NAMALWA (cell line): Measurements from ENCODE around the gene DZIP1L.
A peak's percentile ranks its signal among the peaks of the same experiment; 100 is the strongest.
"Not testable (repeated sequence)": the region's sequence is repeated elsewhere in the genome, so short reads cannot be mapped to it uniquely, and the experiment has no call there.

Source experiments
- DNase-seq: peaks from one replicate; pipeline ENCODE4 v3.0.0-alpha.2; 2015; ENCODE audit warnings: low spot score

DZIP1L gene

DNA sequence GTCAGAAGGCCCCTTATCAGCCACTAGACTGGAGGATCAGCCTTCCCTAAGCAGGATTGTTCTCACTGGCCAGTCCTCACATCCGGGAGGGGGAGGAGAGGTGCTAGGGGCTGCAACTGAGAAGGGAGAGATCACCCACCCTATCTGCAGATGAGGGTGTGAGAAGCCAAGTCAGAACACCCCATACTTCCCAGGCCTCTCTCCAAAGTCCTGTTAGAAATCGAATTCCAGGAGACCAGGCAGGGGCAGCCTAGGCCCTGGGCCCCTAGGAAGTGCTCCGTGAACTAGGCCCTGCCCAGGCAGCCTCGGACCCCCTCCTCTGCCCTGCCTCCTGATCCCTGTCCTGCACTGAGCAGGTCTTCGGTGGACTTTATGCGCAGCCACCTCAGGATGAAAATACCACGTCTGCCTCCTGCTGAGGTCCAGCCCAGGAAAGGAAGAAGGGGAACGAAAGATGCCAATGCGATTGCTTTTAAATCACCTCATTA, 933 bp downstream of the DZIP1L start:
- no peak for DNase-seq

DNA sequence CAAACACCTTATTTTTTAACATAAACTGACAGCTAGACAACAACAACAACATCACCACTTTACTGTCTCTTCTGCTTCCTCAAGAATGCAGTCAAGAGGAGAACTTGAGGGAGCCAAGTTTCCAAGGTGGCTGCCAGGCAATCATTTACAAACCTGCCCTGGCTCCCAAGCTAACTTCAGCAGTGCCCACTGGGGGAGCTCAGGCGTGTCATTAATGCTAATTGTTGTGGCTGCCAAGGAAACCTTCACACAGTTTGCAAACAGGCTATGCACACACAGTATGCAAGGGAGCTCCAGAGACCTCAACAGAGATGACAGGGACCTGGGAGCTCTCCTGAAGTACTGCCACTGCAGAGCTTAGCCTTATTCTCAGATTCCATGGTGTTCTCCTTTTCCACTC, 2.1 kb downstream of the DZIP1L start:
- peak; percentile 20 for DNase-seq

DNA sequence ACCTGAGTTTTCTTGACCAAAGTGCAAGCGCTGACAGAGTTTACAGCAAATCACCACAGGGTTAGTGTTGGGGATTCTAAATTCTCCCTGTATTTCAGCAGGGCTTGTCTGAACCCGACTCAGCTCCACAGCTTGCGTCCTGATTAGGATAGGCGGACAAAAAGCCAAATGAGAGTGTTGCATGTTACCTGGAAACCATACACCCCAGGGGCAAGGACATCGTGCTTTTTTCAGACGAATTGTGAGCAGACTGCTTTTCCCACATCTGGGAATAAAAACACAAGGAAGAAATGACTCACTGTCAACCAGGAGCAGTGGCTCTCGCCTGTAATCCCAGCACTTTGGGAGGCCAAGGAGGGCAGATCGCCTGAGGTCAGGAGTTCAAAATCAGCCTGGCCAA, 3.0 kb downstream of the DZIP1L start:
- DNase-seq: no peak

DNA sequence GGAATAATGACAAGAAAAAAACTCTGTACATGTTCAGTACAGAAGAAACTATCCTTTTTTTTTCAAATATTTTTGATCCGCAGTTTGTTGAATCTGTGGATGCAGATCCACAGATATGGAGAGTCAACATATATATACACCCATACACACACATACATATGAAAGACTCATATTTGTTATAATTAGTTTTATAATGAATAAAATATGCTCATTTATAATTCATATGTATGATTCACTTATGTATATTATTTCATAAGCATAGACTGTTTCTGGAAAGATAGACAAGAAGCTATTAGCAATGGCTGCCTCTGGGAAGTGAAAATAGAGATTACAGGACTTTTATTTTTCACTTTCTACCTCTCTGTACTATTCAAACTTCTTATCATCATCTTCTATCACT, 9.8 kb downstream of the DZIP1L start:
- DNase-seq: no peak

DNA sequence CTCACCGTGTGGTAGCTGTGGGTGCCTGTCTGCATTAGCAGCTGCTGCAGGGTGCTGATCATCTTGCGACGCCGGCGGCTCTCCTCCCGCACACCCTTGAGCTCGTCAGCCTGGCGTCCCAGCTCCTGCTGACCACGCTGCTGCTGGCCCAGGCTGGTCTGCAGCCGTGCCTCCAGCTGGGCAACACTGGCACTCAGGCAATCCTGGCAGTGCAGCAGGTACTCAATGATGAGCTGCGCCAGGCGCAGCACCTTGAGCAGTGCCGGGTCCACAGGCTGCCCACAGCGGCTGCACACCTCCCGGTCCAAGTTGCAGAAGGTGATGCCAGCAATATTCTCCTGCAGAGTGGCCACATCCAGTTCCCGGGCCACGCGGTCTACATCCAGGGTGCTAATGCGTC, 11.9 kb downstream of the DZIP1L start:
- DNase-seq: no peak

DNA sequence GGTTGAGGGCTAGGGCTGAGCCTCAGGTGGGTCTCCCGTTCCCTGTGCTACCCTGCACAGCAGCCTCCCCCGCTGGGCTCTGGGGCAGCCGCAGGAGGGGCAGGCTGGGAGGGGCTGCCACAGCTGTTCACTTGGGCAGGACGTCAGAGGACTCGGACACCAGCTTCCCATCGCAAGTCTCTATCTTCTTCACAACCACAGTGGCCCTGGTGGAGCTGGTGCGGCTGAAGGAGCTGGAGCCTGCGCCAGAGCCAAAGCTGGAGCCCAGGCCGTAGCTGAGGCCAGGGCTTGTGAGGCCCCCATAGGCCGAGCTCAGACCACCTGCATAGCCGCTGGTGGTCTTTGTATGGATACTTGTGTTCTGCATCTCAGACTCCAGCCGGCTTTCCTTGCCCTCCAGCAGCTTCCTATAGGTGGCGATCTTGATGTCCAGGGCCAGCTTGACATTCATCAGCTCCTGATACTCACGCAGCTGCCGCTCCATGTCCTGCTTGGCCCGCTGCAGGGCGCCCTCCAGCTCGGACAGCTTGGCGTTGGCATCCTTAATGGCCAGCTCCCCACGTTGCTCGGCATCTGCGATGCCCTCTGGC, 14.0 kb downstream of the DZIP1L start:
- not testable (repeated sequence) for DNase-seq

DNA sequence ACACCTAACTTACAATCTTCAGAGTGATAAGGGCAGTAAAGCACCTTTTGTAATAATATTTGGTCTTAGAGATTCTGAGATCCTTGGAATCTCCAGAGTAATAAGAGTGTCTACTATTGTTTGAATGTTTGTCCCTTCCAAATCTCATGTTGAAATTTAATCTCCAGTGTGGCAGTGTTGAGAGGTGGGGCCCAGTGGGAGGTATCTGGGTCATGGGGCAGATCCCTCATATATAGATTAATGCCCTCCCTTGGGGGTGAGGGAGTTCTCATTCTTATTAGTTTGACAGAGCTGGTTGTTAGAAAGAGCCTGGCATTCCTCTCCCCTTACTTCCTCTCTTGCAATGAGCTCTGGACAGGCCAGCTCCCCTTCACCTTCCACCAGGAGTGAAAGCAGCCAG, 16.0 kb downstream of the DZIP1L start:
- DNase-seq: no peak

DNA sequence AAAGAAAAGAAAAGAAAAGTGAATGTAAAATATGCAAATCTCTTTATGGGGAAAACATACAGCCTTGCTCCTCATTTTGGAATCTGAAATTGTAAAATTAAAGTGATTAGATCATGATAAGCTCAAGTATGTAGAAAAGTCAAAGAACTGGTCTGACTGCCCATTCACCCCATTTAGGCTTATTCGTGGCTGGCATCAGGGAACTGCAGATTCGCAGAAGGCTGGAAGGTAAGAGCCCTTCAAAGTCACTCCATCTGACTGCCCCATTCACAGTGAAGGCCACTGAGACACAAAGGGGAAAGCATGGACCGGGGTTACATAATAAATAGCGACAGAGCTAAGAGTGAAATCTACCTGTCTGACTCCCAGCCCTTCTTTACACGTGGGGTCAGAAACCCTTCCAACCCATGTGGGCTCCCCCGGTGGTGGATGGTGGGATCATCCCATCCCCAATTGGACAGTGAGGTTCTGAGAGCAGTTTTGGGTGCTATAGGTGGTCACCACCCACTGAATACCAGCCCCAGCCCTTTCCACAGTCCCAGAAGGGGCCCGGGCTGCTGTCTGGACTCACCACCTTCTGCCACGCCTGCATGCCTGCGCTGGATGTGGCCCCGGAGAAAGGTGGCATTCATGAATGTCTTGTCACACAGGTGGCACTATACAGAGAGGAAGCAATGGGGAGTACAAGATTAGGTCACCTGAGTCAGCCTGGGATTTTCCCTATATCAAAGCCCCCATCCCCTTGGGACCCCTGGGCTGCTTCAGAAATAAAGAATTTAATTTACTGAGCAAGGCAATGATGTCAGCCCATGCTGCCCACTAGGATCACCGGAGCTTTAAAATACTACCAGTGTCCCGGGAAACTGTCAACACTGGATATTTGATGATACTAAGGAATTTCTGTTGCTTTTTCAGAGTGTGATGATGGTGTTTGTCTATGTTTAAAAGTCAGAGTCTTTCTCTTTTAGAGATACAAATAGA, 17.9 kb downstream of the DZIP1L start:
- DNase-seq: peak; percentile 48

DNA sequence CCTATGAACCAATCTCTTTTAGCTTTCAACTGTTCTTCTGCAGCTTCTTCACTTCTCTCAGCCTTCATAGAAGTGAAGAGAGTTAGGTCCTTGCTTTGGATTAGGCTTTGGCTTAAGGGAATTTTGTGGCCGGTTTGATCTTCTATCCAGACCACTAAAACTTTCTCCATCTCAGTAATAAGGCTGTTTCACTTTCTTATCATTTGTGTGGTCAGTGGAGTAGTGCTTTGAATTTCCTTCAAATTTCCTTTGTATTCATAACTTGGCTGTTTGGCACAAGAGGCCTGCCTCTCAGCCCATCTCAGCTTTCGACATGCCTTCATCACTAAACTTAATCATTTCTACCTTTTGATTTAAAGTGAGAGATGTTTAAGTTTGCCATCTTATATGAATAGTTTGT, 21.7 kb downstream of the DZIP1L start:
- no peak for DNase-seq

DNA sequence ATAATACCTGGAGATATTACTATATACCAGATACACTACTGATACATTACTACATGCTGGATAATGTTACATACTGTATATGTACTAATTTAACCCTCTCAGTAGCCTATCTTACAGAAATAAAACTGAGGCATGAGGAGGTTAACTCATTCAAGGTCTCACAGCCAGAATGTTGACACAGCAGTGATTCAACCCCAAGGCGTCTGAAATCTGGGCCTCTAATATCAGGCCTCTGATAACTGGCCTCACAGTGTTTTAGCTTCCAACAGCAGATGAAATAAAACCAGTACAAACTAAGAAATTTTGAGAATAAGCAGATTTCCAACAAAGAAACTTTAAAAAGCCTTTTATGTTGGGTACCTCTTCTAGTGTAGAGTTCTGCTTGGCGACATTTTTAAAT, 23.4 kb downstream of the DZIP1L start:
- no peak for DNase-seq

DNA sequence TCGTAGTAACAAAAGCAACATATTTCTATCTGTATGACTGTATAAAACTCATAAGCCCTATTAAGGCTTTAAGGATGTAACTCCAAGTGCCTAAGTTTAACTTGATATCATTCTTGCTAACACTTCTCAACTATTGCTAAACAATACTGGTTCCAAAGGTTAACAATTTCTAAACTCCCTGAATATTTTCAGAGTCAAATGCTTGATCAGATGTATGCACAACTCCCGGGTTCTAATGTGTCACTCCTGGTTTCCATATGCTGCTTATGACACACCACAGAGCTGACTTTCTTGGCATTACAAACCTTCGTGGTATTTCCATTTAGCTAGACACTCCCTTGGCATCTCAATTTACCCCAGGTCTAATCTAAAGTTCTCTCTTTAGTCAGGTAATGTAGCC, 26.3 kb downstream of the DZIP1L start:
- DNase-seq: no peak

DNA sequence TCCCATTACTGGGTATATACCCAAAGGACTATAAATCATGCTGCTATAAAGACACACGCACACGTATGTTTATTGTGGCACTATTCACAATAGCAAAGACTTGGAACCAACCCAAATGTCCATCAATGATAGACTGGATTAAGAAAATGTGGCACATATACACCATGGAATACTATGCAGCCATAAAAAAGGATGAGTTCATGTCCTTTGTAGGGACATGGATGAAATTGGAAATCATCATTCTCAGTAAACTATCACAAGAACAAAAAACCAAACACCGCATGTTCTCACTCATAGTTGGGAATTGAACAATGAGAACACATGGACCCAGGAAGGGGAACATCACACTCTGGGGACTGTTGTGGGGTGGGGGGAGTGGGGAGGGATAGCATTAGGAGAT, 29.7 kb downstream of the DZIP1L start:
- DNase-seq: not testable (repeated sequence)

DNA sequence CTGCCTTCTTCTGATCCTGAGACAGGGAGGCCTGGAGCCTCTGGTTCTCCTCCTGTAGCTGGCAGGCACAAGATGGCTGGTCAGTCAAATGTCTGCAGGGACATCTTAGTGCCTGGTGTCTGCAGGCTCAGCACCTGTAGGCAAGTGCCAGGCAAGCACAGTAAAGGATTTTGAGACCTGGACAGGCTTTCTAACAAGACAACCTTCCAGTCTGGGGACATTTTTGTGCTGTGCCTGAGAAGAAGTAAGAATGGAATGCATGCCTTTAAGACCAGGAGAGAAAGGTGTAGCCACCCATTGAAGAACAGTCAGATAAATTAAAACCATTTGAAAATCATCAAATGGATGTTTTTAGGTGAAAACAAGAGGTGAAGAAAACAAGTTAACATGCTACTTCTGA, 31.2 kb downstream of the DZIP1L start:
- no peak for DNase-seq

DNA sequence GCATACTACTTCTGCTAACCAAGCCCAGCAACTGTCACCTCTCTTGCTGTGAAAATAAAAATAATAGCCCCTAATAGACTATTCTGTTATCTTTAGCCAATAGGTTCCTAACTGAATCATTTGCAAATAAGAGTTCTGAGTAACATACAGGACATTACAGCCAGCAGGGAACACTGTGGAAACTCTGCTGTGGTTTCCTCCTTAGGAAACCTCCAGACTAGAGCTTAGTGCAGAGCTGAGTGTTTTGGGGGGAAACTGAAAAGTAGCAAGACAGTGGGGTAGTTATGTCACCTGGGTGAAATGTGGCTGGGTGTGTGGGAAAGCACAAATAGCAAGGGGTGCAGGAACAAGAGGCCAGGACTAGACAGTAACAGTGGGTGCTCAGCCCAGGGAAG, 32.4 kb downstream of the DZIP1L start:
- DNase-seq: no peak

DNA sequence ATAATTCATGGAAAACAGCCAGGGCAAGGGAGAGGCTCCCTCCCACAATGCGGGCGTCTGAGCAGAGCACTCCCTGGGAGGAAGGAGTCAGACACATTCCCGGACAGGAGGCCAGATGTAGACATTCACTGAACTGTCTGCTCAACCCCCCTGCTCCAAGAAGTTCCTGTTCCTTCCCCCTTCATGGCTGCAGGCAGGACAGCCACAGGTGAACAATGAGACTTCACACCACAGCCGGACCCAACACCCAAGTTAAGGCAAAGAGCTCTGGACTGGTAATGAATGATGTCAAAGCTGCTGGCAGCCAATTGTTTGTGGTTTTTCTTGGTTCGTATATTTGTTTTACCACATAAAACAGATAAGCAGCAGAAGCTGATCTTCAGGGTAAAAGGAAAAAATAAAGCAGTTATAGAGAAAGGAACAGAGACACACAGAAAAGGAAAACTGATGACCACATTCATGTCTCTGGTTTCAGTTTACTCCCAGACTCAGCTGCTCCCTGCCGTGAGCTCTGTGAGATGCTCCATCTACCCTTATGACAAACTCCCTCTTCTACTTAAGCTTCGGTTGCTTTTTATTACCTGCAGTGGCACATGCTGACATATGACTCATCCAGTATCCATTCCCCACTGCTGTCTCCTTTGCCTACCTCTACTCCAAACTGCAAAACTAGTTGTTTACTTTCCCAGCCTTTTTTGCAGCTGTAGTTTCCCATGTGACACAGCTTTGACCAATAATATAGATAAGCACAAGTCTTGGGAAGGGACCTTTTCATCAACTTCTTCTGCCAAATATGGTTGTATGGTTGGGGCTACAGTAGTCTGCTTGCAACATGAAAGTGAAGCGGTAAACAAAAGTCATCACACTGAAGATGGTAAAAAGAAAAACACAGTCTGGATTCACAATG, 33.1 kb downstream of the DZIP1L start:
- DNase-seq: no peak

DNA sequence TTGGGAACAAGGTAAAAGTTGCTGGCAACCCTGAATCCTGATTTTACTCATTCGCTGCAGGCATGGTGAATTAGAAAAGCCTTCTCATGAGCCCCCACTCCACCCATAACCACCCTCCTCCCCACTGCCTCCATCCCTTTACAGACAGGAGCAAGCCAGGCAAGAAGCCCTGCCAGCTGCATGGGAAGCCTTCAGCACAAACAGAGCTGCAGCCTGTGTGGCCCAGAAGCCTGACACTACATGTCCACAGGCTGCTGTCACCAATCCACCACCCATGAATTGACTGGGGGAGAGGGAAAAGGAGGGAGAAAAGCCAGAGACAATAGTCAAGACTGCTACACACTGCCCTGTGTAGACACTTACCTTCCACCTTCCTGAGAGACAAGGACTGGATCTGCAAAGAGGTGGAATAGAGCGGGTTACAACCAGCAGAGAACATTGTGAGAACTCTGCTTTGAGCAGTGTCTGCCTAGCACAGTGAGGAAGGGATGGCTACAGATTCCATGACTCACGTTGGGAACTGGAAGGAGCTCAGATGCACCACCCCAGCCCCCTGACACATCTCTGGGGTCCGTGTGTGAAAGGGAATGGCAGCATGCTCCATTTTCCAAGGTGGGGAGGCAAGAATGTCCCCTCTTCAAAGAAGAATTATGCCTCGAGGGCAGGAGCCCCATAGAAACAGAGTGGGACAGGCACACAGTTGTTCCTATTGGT, 33.9 kb downstream of the DZIP1L start:
- DNase-seq: no peak

DNA sequence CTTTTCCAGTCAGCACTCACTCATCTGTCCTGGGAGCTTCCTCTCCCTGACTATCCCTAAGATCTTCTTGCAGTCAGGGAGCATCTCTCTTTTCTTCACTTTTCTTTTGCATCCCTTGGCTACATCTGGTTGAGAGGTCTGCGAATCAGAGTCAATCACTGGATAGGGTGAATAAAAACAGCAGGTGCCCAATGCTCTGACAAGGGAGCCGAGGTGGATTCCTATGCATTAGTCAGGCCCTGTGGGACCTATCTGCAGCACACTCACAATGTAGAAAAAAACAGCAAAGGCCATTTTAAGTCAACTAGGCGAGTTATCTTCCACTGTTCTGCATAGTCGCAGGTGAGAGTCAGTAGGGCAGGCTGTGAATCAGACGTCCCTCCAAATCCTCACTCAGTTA, 35.5 kb downstream of the DZIP1L start:
- DNase-seq: no peak

DNA sequence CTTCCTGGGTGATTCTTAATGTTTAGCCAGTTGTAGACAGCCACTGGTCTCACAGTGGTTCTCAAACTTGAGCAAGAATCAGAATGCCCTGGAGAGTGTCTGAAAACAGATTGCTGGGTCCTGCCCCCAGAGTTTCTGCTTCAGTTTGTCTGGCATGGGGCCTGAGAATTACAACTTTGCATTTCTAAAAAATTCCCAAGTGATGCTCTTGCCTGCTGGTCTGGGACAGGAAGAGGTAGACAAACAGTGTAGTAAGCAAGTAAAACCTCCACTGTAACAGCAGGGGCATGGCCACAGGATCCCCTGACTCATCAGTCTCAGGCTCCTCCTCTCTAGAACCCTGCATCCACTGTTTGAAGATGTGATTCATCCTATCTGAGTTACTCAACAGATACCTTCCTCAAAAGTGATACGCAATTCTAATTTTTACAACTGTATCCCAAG, 36.5 kb downstream of the DZIP1L start:
- no peak for DNase-seq

DNA sequence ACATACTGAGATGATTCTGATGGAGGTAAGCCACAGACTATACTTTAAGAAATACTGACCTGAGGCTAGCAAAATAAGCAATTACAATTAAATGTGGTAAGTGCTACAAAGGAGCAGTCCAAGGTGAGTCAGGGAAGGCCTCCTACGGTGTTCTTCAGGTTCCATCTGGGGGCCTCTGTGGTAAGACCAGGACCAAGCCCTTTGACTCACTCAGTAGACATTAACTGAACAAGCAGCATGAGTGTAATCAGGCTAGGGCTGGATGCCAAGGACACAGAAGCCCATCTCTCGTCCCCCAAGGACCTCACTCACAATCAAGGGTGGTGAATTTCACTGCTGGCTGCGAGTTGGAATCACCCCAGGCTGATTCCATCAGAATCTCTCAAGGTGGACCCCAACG, 37.3 kb downstream of the DZIP1L start:
- DNase-seq: no peak

DNA sequence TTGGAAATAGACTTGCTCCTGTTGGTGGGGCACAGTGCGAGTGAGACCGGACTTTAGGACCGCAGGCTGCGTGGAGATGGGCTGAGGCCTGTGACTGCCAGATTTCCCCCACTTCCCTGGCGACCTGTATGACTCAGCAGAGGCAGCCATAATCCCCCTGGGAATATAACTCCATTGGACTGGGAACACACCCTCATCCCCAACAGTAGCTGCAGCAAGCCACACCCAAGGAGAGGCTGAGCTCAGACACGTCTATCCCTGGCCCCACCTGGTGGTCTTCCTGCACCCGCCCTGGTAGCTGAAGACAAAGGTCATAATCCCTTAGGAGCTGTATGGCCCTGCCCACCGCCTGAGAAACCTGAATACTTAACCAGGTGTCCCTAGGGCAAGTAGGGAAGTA, 42.6 kb downstream of the DZIP1L start:
- DNase-seq: no peak

DNA sequence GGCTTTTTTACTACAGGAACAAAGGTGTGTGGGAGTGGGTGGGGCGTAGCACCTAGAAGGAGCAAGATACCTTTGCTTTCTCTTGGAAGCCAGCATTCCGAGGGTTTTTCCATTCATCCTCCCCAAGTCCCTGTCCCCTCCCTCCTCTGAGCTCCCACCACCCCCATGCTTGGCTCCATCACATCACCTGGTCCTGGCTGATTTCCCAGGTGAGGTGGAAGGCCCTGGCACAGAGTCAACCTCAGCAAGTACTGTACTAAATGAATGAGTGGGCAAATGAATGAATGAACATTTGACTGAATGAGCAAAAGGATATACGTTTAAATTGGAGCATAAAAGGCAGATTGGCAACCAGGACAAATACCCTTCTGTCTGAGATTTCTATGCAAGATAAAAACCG, 45.4 kb downstream of the DZIP1L start:
- no peak for DNase-seq
